SW480 (cell line): ENCODE data around the gene FNDC3B.

Source experiments
- DNase-seq: peaks from one replicate; pipeline ENCODE4 v3.0.0-alpha.2; 2016; ENCODE audit warnings: low spot score

The FNDC3B gene

GRCh38 chr3:172119266-172119969 is 80.0 kb downstream of the FNDC3B start:
- DNase-seq, result no peak

- no peak for DNase-seq
These were observed 81.5 kb downstream of the FNDC3B start for GRCh38 chr3:172120912-172121311.

DNA sequence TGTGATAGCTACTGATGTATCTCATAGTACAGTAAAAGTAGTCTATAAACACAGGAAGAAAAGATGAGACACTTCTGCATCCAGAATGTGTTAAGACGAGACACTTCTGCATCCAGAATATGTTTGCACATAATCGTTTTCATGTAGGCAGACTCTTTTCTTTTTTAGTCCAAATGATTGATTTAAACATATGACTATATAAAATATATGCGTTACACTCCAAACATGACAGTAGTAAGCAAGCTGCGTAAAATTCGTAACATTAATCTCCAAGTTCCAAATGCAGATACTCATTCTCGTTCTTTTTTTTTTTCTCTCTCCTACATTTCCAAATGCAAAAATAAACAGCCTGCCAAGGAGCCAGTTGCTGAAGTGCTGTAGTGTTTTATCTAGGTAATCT is 82.6 kb downstream of the FNDC3B start:
- no peak for DNase-seq

DNA sequence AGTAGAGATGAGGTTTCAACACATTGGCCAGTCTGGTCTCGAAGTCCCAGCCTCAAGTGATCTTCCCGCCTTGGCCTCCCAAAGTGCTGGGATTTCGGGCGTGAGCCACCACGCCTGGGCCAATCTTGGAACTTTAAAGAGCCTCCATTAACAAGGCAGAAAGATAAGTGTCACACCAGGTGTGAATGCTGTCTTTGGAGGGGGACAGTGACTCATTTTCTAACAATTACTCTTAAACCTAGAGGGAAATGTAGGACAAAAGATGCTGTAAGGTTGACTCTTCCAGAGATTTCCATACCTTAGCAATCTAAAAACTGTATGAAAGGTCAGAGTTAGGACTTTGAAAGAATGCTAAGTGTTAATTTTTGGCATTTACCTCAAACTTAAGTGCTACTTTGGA is 84.9 kb downstream of the FNDC3B start:
- no peak for DNase-seq

GRCh38 chr3:172125053-172125452 is 85.7 kb downstream of the FNDC3B start:
- no peak for DNase-seq

DNA sequence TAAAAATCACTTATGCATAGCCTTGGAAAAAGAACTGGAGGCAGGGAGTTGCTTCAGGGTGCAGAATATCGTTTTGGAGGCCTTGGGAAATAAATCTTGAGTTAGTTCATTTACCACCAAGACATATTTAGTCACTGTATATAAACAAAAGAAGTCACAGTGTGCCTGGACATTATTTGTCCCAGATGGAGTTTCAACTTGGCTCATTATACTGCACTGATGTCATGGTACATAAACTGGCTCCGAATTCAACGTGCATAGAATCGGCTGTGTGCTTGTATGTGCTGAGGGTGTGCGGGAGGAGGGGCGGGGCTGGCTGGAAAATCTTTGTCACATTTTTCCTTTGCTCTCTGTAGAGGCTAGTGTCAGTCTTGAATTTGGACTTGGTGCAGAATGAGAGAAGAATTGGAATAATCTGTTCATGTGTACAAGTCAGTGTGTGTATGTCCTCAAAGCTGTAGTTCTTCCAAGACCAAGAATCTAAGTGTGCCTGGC is 86.6 kb downstream of the FNDC3B start:
- no peak for DNase-seq

GRCh38 chr3:172126741-172127140 is 87.4 kb downstream of the FNDC3B start:
- DNase-seq, result no peak

DNA sequence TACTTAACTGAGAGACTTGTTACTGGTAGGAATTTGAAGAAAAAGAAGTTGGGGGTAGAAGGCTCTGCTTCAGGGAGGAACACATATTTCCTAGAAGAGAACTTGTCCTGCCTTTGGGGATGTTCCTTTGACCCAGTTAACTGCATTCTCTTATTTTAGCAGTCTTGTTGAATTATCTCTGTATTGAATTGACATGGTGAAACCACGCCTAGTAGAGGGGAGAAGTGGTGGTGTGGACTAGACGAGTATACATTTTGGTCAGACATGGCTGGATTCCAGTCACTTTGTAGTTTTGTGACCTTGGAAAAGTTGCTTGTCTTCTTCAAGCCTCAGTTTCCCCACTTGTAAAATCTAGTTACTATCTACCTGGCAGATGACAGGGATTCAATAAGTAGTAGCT is 87.8 kb downstream of the FNDC3B start:
- DNase-seq, result no peak

DNA sequence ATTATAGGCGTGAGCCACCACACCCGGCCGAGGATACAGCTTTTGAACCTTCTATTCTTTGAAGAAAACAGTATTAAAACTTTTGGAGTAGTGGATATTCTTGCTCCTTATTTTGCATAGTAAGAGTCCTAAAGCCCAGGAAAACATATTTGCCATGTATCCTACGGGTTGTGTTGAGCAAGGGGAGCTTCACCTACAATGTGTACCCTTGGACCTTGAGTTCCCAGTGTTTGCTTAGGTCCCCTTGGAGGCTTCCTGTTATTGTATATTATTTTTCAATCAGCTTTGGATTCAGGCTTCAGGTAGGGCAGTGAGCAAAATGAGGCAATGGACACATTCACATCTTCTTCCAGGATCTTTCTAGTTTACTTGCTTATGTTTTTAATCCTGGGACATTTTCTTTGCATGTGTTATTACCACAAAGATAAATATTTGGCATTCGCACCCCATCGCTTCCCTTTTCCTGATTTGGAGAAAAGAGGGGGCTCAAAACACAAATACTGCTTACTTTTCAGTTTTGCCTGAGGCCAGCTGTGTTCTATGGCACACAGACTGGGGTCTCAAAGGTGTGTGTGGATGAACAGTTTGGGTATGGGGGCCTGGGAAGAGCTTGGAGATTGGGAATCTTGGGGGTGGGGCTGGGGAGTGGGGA is 88.7 kb downstream of the FNDC3B start:
- DNase-seq, result no peak

DNA sequence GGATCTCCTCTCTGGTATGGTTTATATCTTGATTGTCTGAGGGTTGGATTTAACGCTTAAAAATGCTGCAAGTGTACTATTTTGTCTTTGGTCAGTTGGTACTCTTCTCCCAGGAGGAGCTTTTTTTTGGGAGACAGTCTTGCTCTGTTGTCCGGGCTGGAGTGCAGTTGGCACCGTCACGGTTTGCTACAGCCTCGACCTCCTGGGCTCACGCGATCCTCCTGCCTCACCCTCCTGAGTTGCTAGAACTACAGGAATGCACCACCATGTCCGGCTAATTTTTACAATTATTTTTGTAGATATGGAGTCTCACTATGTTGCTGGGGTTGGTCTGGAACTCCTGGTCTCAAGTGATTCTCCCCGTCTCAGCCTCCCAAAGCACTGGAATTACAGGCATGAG is 89.5 kb downstream of the FNDC3B start:
- no peak for DNase-seq

GRCh38 chr3:172129498-172129849 is 90.1 kb downstream of the FNDC3B start:
- DNase-seq, result no peak

DNA sequence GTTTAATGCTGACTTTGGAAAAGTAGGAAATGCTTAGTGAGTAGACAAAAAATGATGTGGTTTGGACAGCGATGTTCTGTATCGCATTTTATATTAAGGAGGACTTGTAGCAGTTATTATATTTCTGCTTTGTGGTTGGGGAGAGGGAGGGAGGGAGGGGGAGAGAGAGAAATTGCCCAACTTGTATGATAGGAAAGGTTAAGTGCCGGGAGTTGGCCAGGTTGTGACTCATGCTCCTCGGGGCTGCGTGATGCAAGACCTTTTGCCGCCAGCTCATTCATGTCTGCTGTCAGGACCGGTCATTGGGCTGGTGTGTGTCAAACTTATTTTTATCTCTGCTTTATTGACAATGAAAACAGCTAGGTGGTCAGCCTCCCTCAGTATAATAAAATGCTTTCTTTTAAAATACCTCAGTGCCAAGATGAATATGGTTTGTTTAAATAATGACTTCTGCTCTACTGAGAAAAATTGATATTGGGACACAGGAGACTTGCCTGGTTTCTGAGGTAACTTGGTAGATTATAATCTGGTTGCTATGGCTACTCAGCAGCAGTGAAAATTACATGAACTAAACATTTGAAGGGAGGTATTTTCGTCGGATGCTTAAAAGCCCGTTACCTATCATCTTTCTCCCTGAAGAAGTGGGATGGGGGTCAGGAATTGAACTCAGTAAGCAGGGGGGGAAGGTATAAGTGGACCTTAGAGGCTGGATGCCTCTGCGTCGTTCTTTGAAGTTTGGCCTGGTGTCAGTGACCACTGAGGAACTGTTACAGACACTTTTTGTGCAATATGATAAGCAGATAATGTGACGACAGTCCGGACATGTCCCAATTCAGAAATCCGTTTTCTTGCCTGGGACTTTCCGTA is 90.7 kb downstream of the FNDC3B start:
- DNase-seq, result peak; percentile 88

GRCh38 chr3:172130717-172131050 is 91.3 kb downstream of the FNDC3B start:
- DNase-seq, result no peak

DNA sequence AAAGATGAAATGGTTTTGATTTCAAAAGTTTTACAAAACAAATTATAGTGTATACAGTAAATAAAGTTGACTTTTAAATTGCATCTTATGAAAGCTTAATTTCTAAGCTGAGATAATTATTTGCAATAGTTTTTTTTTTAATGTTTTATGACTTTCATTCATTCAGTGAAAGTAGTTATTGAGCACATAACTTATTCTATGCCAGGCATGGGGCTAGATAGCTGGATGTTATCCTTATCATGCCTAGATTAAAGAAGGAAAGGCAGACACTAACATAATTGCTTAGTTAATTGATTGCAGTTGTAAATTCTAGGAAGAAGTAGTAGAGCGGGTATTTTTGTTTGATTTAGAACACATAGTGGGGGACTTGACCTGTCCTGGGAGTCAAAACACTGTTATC is 92.4 kb downstream of the FNDC3B start:
- no peak for DNase-seq

- DNase-seq, result no peak
These were observed 92.8 kb downstream of the FNDC3B start for GRCh38 chr3:172132159-172132586.

- no peak for DNase-seq
These were observed 93.4 kb downstream of the FNDC3B start for GRCh38 chr3:172132721-172133311.

GRCh38 chr3:172133838-172134237 is 94.5 kb downstream of the FNDC3B start:
- no peak for DNase-seq

GRCh38 chr3:172134352-172134751 is 95.0 kb downstream of the FNDC3B start:
- no peak for DNase-seq

GRCh38 chr3:172135185-172135584 is 95.8 kb downstream of the FNDC3B start:
- peak; percentile 44 for DNase-seq

- DNase-seq, result no peak
These were observed 96.4 kb downstream of the FNDC3B start for GRCh38 chr3:172135820-172136219.

DNA sequence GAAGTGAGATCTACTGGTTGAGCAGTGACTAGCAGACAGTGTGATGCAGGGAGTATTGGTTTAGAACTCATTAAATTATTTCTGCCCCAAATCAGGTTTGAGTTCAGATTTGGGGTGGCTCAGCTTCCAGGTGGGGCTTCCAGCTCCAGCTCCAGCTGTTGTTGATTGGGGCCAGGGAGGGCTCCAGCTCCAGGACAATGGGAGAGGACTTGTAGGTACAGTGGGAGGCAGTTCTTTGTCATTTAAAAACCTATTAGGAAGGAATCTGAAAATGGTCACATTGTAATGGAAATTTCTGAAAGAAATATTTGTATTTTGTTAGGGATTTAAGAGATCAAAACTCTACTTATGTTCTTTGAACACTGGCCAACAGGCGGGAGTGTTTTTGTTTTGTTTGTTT is 97.0 kb downstream of the FNDC3B start:
- no peak for DNase-seq
